ENCODE results near the gene PAK1IP1.

DNA sequence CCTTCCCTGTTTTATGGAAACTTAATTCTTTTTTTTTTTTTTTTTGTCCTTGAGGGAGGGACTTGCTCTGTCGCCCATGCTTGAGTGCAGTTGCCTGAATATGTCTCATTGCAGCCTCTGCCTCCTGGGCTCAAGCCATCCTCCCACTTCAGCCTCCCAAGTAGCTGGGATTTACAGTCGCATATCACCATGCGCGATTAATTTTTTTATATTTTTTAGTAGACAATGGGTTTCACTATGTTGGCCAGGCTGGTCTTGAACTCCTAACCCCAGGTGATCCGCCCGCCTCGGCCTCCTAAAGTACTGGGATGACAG lies 28.8 kb downstream of the PAK1IP1 start:
- no peak for TF ChIP-seq EZH2 (IDR thresholded peaks at IDR 0.05; ENCODE audit: borderline replicate concordance, low read depth, low read length, severe bottlenecking)
- no peak for TF ChIP-seq GATA2 (IDR thresholded peaks at IDR 0.05; ENCODE audit: insufficient read depth, insufficient read length, low read depth, low read length)
- TF ChIP-seq POLR2A (IDR thresholded peaks at IDR 0.05; ENCODE audit: low read depth, low read length): no peak
- TF ChIP-seq, protein P1, sequence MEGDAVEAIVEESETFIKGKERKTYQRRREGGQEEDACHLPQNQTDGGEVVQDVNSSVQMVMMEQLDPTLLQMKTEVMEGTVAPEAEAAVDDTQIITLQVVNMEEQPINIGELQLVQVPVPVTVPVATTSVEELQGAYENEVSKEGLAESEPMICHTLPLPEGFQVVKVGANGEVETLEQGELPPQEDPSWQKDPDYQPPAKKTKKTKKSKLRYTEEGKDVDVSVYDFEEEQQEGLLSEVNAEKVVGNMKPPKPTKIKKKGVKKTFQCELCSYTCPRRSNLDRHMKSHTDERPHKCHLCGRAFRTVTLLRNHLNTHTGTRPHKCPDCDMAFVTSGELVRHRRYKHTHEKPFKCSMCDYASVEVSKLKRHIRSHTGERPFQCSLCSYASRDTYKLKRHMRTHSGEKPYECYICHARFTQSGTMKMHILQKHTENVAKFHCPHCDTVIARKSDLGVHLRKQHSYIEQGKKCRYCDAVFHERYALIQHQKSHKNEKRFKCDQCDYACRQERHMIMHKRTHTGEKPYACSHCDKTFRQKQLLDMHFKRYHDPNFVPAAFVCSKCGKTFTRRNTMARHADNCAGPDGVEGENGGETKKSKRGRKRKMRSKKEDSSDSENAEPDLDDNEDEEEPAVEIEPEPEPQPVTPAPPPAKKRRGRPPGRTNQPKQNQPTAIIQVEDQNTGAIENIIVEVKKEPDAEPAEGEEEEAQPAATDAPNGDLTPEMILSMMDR (IDR thresholded peaks at IDR 0.05; ENCODE audit: extremely low read depth in 1 of 2, insufficient read depth in 1 of 2, low read depth in 1 of 2, low read length in 2 of 2): no peak
- TF ChIP-seq JUN (IDR thresholded peaks at IDR 0.05; ENCODE audit: borderline replicate concordance, insufficient read depth, insufficient read length, low read depth): no peak
- no peak for TF ChIP-seq POLR2AphosphoS5 (IDR thresholded peaks at IDR 0.05; ENCODE audit: insufficient read depth, low read depth, low read length)
- TF ChIP-seq, protein P2, sequence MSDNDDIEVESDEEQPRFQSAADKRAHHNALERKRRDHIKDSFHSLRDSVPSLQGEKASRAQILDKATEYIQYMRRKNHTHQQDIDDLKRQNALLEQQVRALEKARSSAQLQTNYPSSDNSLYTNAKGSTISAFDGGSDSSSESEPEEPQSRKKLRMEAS (IDR thresholded peaks at IDR 0.05; ENCODE audit: insufficient read depth, insufficient read length): no peak
- no peak for TF ChIP-seq MYC (IDR thresholded peaks at IDR 0.05; ENCODE audit: low read depth, low read length)

All from endothelial cell of umbilical vein (primary cell).